RWPE2 (cell line): ENCODE data around the gene POGK.

Experiments
- ATAC-seq: fragments of 200-7000 bp; cut with Tn5 transposase; 3 replicates; pipeline ENCODE4 v1.9.1; 2021; ENCODE audit warnings: low read depth
- DNase-seq: peaks from one replicate; pipeline ENCODE4 v3.0.0-alpha.2; 2020; ENCODE audit warnings: low spot score
- H3K27ac ChIP-seq: fragments of 450-650 bp; 2 replicates; pipeline ENCODE4 v1.5.1; 2017; ENCODE audit warnings: mild to moderate bottlenecking; ENCODE audit not compliant: poor library complexity, severe bottlenecking
- H3K27me3 ChIP-seq: fragments of 250-450 bp; sonication (Bioruptor Pico); 2 replicates; pipeline ENCODE4 v1.5.1; 2021; ENCODE audit warnings: mild to moderate bottlenecking, moderate library complexity; ENCODE audit not compliant: insufficient read depth, poor library complexity, severe bottlenecking
- H3K36me3 ChIP-seq: fragments of 250-450 bp; sonication (Bioruptor Pico); 2 replicates; pipeline ENCODE4 v1.5.1; 2020; ENCODE audit warnings: low read depth, mild to moderate bottlenecking, moderate library complexity
- H3K4me1 ChIP-seq: fragments of 250-450 bp; sonication (Bioruptor Pico); 2 replicates; pipeline ENCODE4 v1.5.1; 2021; ENCODE audit warnings: mild to moderate bottlenecking, moderate library complexity; ENCODE audit not compliant: insufficient read depth, poor library complexity, severe bottlenecking
- H3K4me3 ChIP-seq: fragments of 250-450 bp; sonication (Bioruptor Pico); 2 replicates; pipeline ENCODE4 v1.5.1; 2021; ENCODE audit warnings: mild to moderate bottlenecking, moderate library complexity; ENCODE audit not compliant: severe bottlenecking
- H3K9me3 ChIP-seq: fragments of 250-450 bp; sonication (Bioruptor Pico); 2 replicates; pipeline ENCODE4 v1.5.1; 2021; ENCODE audit warnings: mild to moderate bottlenecking, moderate library complexity; ENCODE audit not compliant: severe bottlenecking
- CTCF ChIP-seq: fragments of 450-650 bp; IDR thresholded peaks from one replicate; pipeline ENCODE4 v1.5.1; 2017; ENCODE audit warnings: mild to moderate bottlenecking, moderate library complexity; ENCODE audit not compliant: poor library complexity, severe bottlenecking

Gene POGK

GRCh38 chr1:166855558-166855957 lies 16.3 kb downstream of the POGK start:
- 0 out of 3 replicates have a peak, but pooled peaks have one; percentile 26 for ATAC-seq
- peaks cover 97% of the 10 kb centered on the region for H3K36me3 ChIP-seq

GRCh38 chr1:166857995-166858394 lies 18.7 kb downstream of the POGK start:
- Histone ChIP-seq H3K27ac (no peak overlapping the region), H3K9me3 (no peaks in the 10 kb centered on the region), H3K4me1 (no peaks in the 10 kb centered on the region), H3K4me3 (no peak overlapping the region), H3K27me3 (no peaks in the 10 kb centered on the region), H3K36me3 (peaks cover 97% of the 10 kb centered on the region)
- DNase-seq (no peak), ATAC-seq (no peak)
- no peak for TF ChIP-seq CTCF

More at GRCh38 chr1:166855558-166855957, 16.3 kb downstream of the POGK start:
- H3K27me3 ChIP-seq: no peaks in the 10 kb centered on the region
- no peaks in the 10 kb centered on the region for H3K4me1 ChIP-seq
- H3K4me3 ChIP-seq: no peak overlapping the region
- TF ChIP-seq CTCF: no peak
- no peak for DNase-seq
- H3K27ac ChIP-seq: no peak overlapping the region
- H3K9me3 ChIP-seq: no peaks in the 10 kb centered on the region

GRCh38 chr1:166858726-166859419 lies 19.6 kb downstream of the POGK start:
- H3K4me3 ChIP-seq: no peak overlapping the region
- ATAC-seq (no peak), DNase-seq (no peak)
- peaks cover 97% of the 10 kb centered on the region for H3K36me3 ChIP-seq
- no peak for TF ChIP-seq CTCF
- no peaks in the 10 kb centered on the region for H3K9me3 ChIP-seq
- H3K27me3 ChIP-seq: no peaks in the 10 kb centered on the region
- H3K4me1 ChIP-seq: no peaks in the 10 kb centered on the region
- H3K27ac ChIP-seq: no peak overlapping the region

GRCh38 chr1:166859597-166859996 lies 20.3 kb downstream of the POGK start:
- TF ChIP-seq CTCF: no peak
- Histone ChIP-seq H3K4me1 (no peaks in the 10 kb centered on the region), H3K36me3 (peaks cover 96% of the 10 kb centered on the region), H3K4me3 (no peak overlapping the region), H3K27ac (no peak overlapping the region), H3K27me3 (no peaks in the 10 kb centered on the region), H3K9me3 (no peaks in the 10 kb centered on the region)
- ATAC-seq (no peak), DNase-seq (no peak)

GRCh38 chr1:166865926-166866325 lies 26.7 kb downstream of the POGK start:
- H3K27me3 ChIP-seq: no peaks in the 10 kb centered on the region
- DNase-seq (no peak), ATAC-seq (no peak)
- no peak overlapping the region for H3K4me3 ChIP-seq
- H3K4me1 ChIP-seq: no peaks in the 10 kb centered on the region
- H3K9me3 ChIP-seq: no peaks in the 10 kb centered on the region
- no peak overlapping the region for H3K27ac ChIP-seq
- H3K36me3 ChIP-seq: peaks cover 59% of the 10 kb centered on the region
- TF ChIP-seq CTCF: no peak
